ENCODE measurements around the gene EXPH5.
A peak's percentile ranks its signal among the peaks of the same experiment; 100 is the strongest.

EXPH5 gene

GRCh38 chr11:108511851-108512474 is 81.6 kb downstream of the EXPH5 start:
- no peak for TF ChIP-seq CTCF (IDR thresholded peaks at IDR 0.05; ENCODE audit: low read length, missing control alignments)
- DNase-seq (ENCODE audit: low read depth) = peak; percentile 33
- H3K4me3 ChIP-seq (replicated peaks; ENCODE audit: low read depth, low read length) = no peak overlapping the region

- DNase-seq (ENCODE audit: low read depth) = no peak
- TF ChIP-seq CTCF (IDR thresholded peaks at IDR 0.05; ENCODE audit: low read length, missing control alignments) = no peak
- no peak overlapping the region for H3K4me3 ChIP-seq (replicated peaks; ENCODE audit: low read depth, low read length)
Measured at GRCh38 chr11:108508653-108509593, 84.6 kb downstream of the EXPH5 start.

GRCh38 chr11:108501396-108501795 is 92.2 kb downstream of the EXPH5 start:
- DNase-seq (ENCODE audit: low read depth) = no peak
- no peak overlapping the region for H3K4me3 ChIP-seq (replicated peaks; ENCODE audit: low read depth, low read length)
- no peak for TF ChIP-seq CTCF (IDR thresholded peaks at IDR 0.05; ENCODE audit: low read length, missing control alignments)

GRCh38 chr11:108500721-108501120 is 92.8 kb downstream of the EXPH5 start:
- no peak for DNase-seq (ENCODE audit: low read depth)
- no peak for TF ChIP-seq CTCF (IDR thresholded peaks at IDR 0.05; ENCODE audit: low read length, missing control alignments)

GRCh38 chr11:108500169-108500568 is 93.4 kb downstream of the EXPH5 start:
- DNase-seq (ENCODE audit: low read depth) = no peak
- no peak for TF ChIP-seq CTCF (IDR thresholded peaks at IDR 0.05; ENCODE audit: low read length, missing control alignments)
- no peak overlapping the region for H3K4me3 ChIP-seq (replicated peaks; ENCODE audit: low read depth, low read length)

More at GRCh38 chr11:108500721-108501120, 92.8 kb downstream of the EXPH5 start:
- no peak overlapping the region for H3K4me3 ChIP-seq (replicated peaks; ENCODE audit: low read depth, low read length)

GRCh38 chr11:108498816-108499408 is 94.7 kb downstream of the EXPH5 start:
- no peak for TF ChIP-seq CTCF (IDR thresholded peaks at IDR 0.05; ENCODE audit: low read length, missing control alignments)
- DNase-seq (ENCODE audit: low read depth) = no peak
- peak overlapping the region; percentile 61 for H3K4me3 ChIP-seq (replicated peaks; ENCODE audit: low read depth, low read length)

All from fibroblast of pulmonary artery (primary cell).